ENCODE data around the gene SLC30A7.

DNA sequence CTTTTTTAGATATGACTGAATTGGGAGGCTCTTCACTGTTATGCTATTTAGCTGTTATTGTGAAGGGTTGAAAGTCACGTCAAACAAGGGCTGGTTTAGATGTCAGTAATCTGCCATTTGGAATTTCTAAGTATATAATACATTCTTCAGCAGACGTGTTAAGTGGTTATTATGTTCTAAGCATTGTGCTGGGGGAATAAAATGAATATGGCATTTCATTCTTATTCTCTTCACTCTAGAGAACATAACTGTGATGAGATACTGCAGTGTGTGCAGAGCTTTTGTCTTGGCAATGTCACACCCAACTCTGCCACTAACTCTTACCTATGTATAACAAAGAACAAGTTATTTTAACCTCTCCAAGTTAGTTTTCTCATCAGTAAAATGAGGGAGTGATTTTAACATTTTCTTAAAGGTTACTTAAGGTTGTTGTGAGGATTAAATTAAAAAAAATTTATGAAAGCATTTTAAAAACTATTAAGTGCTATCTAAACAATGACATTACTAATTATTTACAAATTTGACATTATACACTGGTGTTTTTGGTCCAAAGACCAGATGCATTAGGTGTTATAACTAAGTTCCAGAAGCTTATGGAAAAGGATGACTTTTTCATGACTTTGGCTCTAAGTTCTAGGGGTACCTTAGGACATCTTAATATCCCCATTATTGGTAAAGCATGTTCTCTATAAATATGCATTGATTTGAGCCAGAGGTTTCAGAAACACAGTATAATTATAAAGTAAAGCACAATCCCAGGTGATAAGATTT is 58.3 kb downstream of the SLC30A7 start:
- no peak for TF ChIP-seq GATA3 (IDR thresholded peaks at IDR 0.05; ENCODE audit: low read depth, low read length)
- TF ChIP-seq GATA2 (IDR thresholded peaks at IDR 0.05; ENCODE audit: low read depth, low read length): no peak
